HCT116 (cell line): ENCODE results near the gene TEFM. TPM values are rescaled to one million over a fixed set of nuclear protein-coding genes. Genes with fewer than 3 reads are reported as not detected.

Source experiments
- ATAC-seq: fragments of 200-7000 bp; cut with Tn5 transposase; 2 replicates; pipeline ENCODE4 v1.9.1; 2020; ENCODE audit warnings: mild to moderate bottlenecking, moderate library complexity
- BruUV-seq: library from RNA; stranded (reverse); fragments of 400-500 nt; replicated peaks from 2 replicates; lab custom pipeline; 2021; lab: Mats Ljungman, UMichigan
- CTCF ChIA-PET: fragments of 300-600 bp; sonication (Branson Sonifier 250); formaldehyde crosslinking; loops from one replicate; lab custom pipeline; 2021; ENCODE audit warnings: antibody characterized with exemption; lab: Charles Lee
- POLR2A ChIA-PET: fragments of 300-600, 350-600 bp; sonication (Branson Sonifier 250); formaldehyde crosslinking; loops from one replicate; lab custom pipeline; 2021; ENCODE audit warnings: antibody characterized with exemption; lab: Charles Lee
- RAD21 ChIA-PET, 2 experiments: fragments of 300-600 bp; sonication (Branson Sonifier 250); formaldehyde crosslinking; loops; one replicate each; lab custom pipeline; 2023; ENCODE audit warnings: low total read pairs in 2 of 2; ENCODE audit not compliant: uncharacterized antibody in 2 of 2, unreplicated experiment in 2 of 2, low non-redundant PET in 1 of 2; lab: Charles Lee
- DNase-seq: peaks from one replicate; pipeline ENCODE4 v3.0.0-alpha.2; 2010; ENCODE audit warnings: low read depth, low spot score
- H2AFZ ChIP-seq: fragments of 200-600 bp; shearing (Covaris generic), sonication (generic); 2 replicates; pipeline ENCODE4 v1.6.1; 2017; ENCODE audit warnings: low read depth, mixed run types, mixed read lengths, antibody characterized with exemption, low read length; ENCODE audit not compliant: poor library complexity, severe bottlenecking
- H3K27ac ChIP-seq: 2 replicates; pipeline ENCODE4 v1.5.1; 2012; ENCODE audit warnings: low read depth, low read length
- H3K27me3 ChIP-seq: fragments of 200-600 bp; sonication (generic); 2 replicates; pipeline ENCODE4 v1.6.1; 2016; ENCODE audit warnings: mixed run types, low read length, mixed read lengths; ENCODE audit not compliant: insufficient read depth
- H3K36me3 ChIP-seq, 2 experiments: fragments of 200-500 bp in 1 of 2; fragments of 200-600 bp in 1 of 2; sonication (Bioruptor generic) in 1 of 2; sonication (generic) in 1 of 2; 2 replicates each; pipeline versions ENCODE4 v1.5.1 to v1.6.1; 2014 to 2016; ENCODE audit warnings: low read length in 2 of 2, inconsistent platforms in 1 of 2, mixed read lengths in 1 of 2, mixed run types in 1 of 2; ENCODE audit not compliant: insufficient read depth in 2 of 2, control insufficient read depth in 1 of 2
- H3K4me1 ChIP-seq, 2 experiments: fragments of 200-600 bp in 1 of 2; sonication (generic) in 1 of 2; 2 replicates each; pipeline versions ENCODE4 v1.5.1 to v1.6.1; 2012 to 2017; ENCODE audit warnings: low read length in 2 of 2, inconsistent platforms in 1 of 2, mild to moderate bottlenecking in 1 of 2, mixed read lengths in 1 of 2, mixed run types in 1 of 2, moderate library complexity in 1 of 2; ENCODE audit not compliant: insufficient read depth in 2 of 2, control insufficient read depth in 1 of 2
- H3K4me2 ChIP-seq: fragments of 200-600 bp; sonication (generic); 2 replicates; pipeline ENCODE4 v1.6.1; 2017; ENCODE audit warnings: mixed run types, low read length, mixed read lengths
- H3K4me3 ChIP-seq, 2 experiments: fragments of 200-600 bp in 1 of 2; sonication (generic) in 1 of 2; replicated peaks in 1 of 2; 2 replicates each; pipeline ENCODE4 v1.5.1; 2011 to 2016; ENCODE audit warnings: low read length in 2 of 2, control low read depth in 1 of 2, low read depth in 1 of 2, mild to moderate bottlenecking in 1 of 2, mixed read lengths in 1 of 2, mixed run types in 1 of 2
- H3K79me2 ChIP-seq: fragments of 200-600 bp; sonication (generic); 2 replicates; pipeline ENCODE4 v1.6.1; 2017; ENCODE audit warnings: mild to moderate bottlenecking, mixed run types, low read length, moderate library complexity, mixed read lengths; ENCODE audit not compliant: insufficient read depth
- H3K9ac ChIP-seq: fragments of 200-600 bp; sonication (generic); 2 replicates; pipeline ENCODE4 v1.6.1; 2016; ENCODE audit warnings: low read length, mixed read lengths
- H3K9me2 ChIP-seq: fragments of 200-600 bp; sonication (generic), shearing (Covaris generic); 2 replicates; pipeline ENCODE4 v1.6.1; 2017; ENCODE audit warnings: mixed run types, mild to moderate bottlenecking, moderate library complexity; ENCODE audit not compliant: insufficient read depth
- H3K9me3 ChIP-seq, 2 experiments: fragments of 200-500 bp in 1 of 2; fragments of 200-600 bp in 1 of 2; sonication (Bioruptor generic) in 1 of 2; sonication (generic) in 1 of 2; 2 replicates each; pipeline ENCODE4 v1.6.1; 2014 to 2017; ENCODE audit warnings: low read length in 2 of 2, mixed read lengths in 2 of 2, inconsistent platforms in 1 of 2, low read depth in 1 of 2, mild to moderate bottlenecking in 1 of 2, mixed run types in 1 of 2, moderate library complexity in 1 of 2; ENCODE audit not compliant: control insufficient read depth in 1 of 2, insufficient read depth in 1 of 2
- H4K20me1 ChIP-seq: fragments of 200-600 bp; sonication (generic), shearing (Covaris generic); 2 replicates; pipeline ENCODE4 v1.6.1; 2017; ENCODE audit warnings: mixed run types, mild to moderate bottlenecking, moderate library complexity; ENCODE audit not compliant: insufficient read depth
- CBX3 ChIP-seq: IDR thresholded peaks from 2 replicates; pipeline ENCODE4 v1.6.1; 2012; ENCODE audit warnings: low read depth
- EGR1 ChIP-seq: IDR thresholded peaks from 2 replicates; pipeline ENCODE4 v1.6.1; 2012; ENCODE audit warnings: low read depth
- ELF1 ChIP-seq: IDR thresholded peaks from 2 replicates; pipeline ENCODE4 v1.6.1; 2012; ENCODE audit warnings: low read depth, borderline replicate concordance
- EZH2phosphoT487 ChIP-seq: fragments of 200-600 bp; IDR thresholded peaks from 2 replicates; pipeline ENCODE4 v1.6.1; 2018; ENCODE audit warnings: antibody characterized with exemption, borderline replicate concordance
- JUND ChIP-seq: IDR thresholded peaks from 2 replicates; pipeline ENCODE4 v1.6.1; 2012
- POLR2A ChIP-seq: IDR thresholded peaks from 2 replicates; pipeline ENCODE4 v1.7.0; 2011; ENCODE audit warnings: borderline replicate concordance; ENCODE audit not compliant: insufficient read depth, insufficient read length; ENCODE audit errors: extremely low read depth
- POLR2AphosphoS5 ChIP-seq: IDR thresholded peaks from 2 replicates; pipeline ENCODE4 v1.6.1; 2011; ENCODE audit warnings: mild to moderate bottlenecking, low read depth, low read length, moderate library complexity
- RAD21 ChIP-seq: IDR thresholded peaks from 2 replicates; pipeline ENCODE4 v1.6.1; 2012; ENCODE audit warnings: low read depth, mild to moderate bottlenecking
- SP1 ChIP-seq: IDR thresholded peaks from 2 replicates; pipeline ENCODE4 v1.6.1; 2012; ENCODE audit warnings: low read depth
- SRF ChIP-seq: IDR thresholded peaks from 2 replicates; pipeline ENCODE4 v1.6.1; 2012; ENCODE audit warnings: low read depth
- TCF7L2 ChIP-seq: IDR thresholded peaks from 2 replicates; pipeline ENCODE4 v1.7.0; 2011; ENCODE audit warnings: borderline replicate concordance, inconsistent platforms; ENCODE audit not compliant: insufficient read depth, insufficient read length; ENCODE audit errors: extremely low read depth
- ZBTB33 ChIP-seq: IDR thresholded peaks from 2 replicates; pipeline ENCODE4 v1.6.1; 2011; ENCODE audit warnings: mild to moderate bottlenecking, low read length, moderate library complexity; ENCODE audit not compliant: insufficient replicate concordance; ENCODE audit errors: extremely low read depth
- ZFX ChIP-seq: fragments of 450-650 bp; IDR thresholded peaks from 2 replicates; pipeline ENCODE4 v1.6.1; 2017
- ZNF274 ChIP-seq: fragments of 200-500 bp; sonication (Bioruptor generic); IDR thresholded peaks from 2 replicates; pipeline ENCODE4 v1.6.1; 2014; ENCODE audit warnings: mild to moderate bottlenecking, low read depth, low read length, inconsistent platforms
- intact Hi-C: fragments of 100-400 bp; cut with micrococcal nuclease; formaldehyde crosslinking; loops from 2 replicates; pipeline ENCODE4 v1.10.0; 2022
- total RNA-seq: library from RNA; stranded (reverse); gene quantifications from one replicate; pipeline ENCODE4 v1.2.1, GENCODE V29; 2021; ENCODE audit not compliant: unreplicated experiment
- TF ChIP-seq, protein P1 (sequence below): IDR thresholded peaks from 2 replicates; pipeline ENCODE4 v1.6.1; 2012

Gene TEFM
- total RNA-seq, 1 experiment from 2014 or later = 13.1 TPM

DNA sequence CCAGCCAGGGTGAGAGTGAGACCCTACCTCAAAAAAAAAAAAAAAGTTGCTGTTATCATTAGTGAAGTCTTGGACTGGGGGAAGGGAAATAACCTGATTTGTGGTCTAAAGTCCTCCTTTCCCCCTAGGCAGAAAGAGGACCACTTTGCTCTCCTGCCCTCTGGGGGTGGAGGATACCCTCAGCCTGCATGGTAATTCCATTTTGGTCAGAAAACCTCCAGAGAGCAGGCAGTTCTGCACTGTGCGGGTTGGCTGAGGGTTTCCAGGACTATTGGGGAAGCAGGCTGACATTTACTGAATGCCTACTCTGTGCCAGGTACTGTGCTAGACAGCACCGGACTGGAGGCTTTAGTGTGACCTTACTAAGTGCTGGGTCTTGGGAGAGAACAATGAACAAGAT is 18.3 kb upstream of the TEFM start:
- no peak overlapping the region for H2AFZ ChIP-seq
- ATAC-seq (no peak), DNase-seq (no peak)
- H3K4me2 ChIP-seq = no peak overlapping the region
- peaks cover 5 to 24% of the 10 kb centered on the region in 2 experiments; a peak in 3 of 4 replicates for H3K4me1 ChIP-seq
- H3K9me2 ChIP-seq = no peaks in the 10 kb centered on the region
- CTCF ChIA-PET = no interaction called here
- no peak overlapping the region for H3K9ac ChIP-seq
- H3K27ac ChIP-seq = no peak overlapping the region
- H3K79me2 ChIP-seq = no peaks in the 10 kb centered on the region
- POLR2A ChIA-PET = no interaction called here
- H3K27me3 ChIP-seq = no peaks in the 10 kb centered on the region
- H3K9me3 ChIP-seq = no peaks in the 10 kb centered on the region
- RAD21 ChIA-PET = no interaction called here
- no peaks in the 10 kb centered on the region for H4K20me1 ChIP-seq
- no TSS peak for BruUV-seq
- H3K36me3 ChIP-seq = no peaks in the 10 kb centered on the region; a peak in 1 of 4 replicates
- intact Hi-C loops = no loop called here
- TF ChIP-seq EGR1 = no peak
- TF ChIP-seq ZBTB33 = no peak
- no peak for TF ChIP-seq RAD21
- no peak for TF ChIP-seq POLR2AphosphoS5
- TF ChIP-seq EZH2phosphoT487 = no peak
- no peak for TF ChIP-seq POLR2A
- no peak for TF ChIP-seq ELF1
- TF ChIP-seq TCF7L2 = no peak
- no peak for TF ChIP-seq CBX3
- no peak for TF ChIP-seq SRF
- TF ChIP-seq ZNF274 = no peak
- TF ChIP-seq, protein P1, sequence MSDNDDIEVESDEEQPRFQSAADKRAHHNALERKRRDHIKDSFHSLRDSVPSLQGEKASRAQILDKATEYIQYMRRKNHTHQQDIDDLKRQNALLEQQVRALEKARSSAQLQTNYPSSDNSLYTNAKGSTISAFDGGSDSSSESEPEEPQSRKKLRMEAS = no peak
- no peak for TF ChIP-seq JUND
- TF ChIP-seq SP1 = no peak
- TF ChIP-seq ZFX = no peak
- no peak overlapping the region for H3K4me3 ChIP-seq
